ENCODE data around the gene AGPAT2.

AGPAT2 gene

DNA sequence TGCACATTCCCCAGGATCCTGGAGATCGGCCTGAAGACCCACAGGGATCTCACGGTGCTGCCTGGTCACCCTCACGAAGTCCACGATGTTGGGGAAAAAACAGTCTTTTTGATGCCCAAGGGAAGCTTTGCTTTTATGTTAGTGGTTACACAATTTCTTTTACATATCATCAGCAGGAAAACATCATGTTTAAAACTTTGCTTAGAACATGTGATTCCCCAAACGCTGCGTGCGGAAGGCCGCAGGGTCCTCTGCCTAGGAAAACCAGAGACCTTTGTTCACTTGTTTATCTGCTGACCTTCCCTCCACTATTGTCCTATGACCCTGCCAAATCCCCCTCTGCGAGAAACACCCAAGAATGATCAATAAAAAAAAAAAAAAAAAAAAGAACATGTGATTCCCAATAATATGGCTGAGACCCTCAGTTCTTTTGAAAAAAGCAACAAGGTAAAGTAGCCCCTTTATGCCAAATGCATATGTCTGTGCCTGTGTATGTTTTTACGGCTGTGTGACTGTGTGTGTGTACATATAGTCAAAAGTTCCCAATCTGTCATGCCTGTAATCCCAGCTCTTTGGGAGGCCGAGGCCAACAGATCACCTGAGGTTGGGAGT is 11.5 kb upstream of the AGPAT2 start:
- TF ChIP-seq GATA2 (IDR thresholded peaks at IDR 0.05; ENCODE audit: low read depth, low read length) (no peak), GATA3 (IDR thresholded peaks at IDR 0.05; ENCODE audit: low read depth, low read length) (no peak)

DNA sequence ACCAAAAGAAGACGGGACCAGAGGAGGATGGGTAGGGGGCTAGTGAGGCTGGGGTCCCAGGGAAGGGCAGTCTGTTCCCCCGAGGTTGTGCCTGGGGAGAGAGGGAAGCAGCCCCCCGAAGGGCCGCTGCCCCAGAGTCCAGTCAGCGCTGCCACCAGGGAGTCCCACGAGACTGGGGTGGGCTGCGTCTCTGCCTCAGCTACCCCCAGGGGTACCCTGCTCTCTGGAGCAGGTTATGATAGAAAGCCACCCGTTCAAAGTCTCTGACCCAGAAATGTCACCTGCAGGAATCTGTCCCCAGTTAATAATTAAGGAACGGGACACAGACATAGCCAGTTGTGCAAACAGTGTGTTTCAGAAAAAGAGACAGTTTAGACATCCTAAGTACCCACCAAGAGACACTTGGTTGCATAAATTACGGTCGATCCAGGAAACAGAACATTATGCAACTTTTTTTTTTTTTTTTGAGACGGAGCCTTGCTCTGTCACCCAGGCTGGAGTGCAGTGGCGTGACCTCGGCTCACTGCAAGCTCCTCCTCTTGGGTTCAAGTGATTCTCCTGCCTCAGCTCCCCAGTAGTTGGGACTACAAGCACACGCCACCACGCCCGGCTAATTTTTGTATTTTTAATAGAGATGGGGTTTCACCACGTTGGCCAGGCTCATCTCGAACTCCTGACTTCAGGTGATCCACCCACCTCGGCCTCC is 10.7 kb upstream of the AGPAT2 start:
- TF ChIP-seq GATA3 (IDR thresholded peaks at IDR 0.05; ENCODE audit: low read depth, low read length) (no peak), GATA2 (IDR thresholded peaks at IDR 0.05; ENCODE audit: low read depth, low read length) (no peak)

- TF ChIP-seq GATA3 (IDR thresholded peaks at IDR 0.05; ENCODE audit: low read depth, low read length) (no peak), GATA2 (IDR thresholded peaks at IDR 0.05; ENCODE audit: low read depth, low read length) (no peak)
Observed at GRCh38 chr9:136697146-136697820, 10.0 kb upstream of the AGPAT2 start.

DNA sequence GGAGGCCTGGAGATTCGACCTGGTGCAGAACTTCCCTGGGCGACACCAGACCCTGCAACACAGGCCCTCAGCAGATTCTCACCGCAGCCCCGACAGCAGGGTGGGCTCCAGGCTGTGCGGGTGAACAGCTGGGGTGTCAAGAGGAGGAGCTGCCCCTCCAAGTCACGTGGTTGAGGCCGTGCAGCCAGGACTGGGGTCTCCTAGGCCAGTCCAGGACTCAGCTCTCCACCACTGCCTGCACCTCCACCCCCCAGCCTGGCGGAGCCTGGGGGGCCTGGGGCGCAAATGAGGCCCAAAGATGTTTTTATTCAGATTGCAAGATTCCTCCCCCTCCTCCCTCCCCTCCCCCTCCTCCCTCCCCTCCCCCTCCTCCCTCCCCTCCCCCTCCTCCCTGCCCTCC is 9.2 kb upstream of the AGPAT2 start:
- TF ChIP-seq GATA3 (IDR thresholded peaks at IDR 0.05; ENCODE audit: low read depth, low read length) (no peak), GATA2 (IDR thresholded peaks at IDR 0.05; ENCODE audit: low read depth, low read length) (no peak)

DNA sequence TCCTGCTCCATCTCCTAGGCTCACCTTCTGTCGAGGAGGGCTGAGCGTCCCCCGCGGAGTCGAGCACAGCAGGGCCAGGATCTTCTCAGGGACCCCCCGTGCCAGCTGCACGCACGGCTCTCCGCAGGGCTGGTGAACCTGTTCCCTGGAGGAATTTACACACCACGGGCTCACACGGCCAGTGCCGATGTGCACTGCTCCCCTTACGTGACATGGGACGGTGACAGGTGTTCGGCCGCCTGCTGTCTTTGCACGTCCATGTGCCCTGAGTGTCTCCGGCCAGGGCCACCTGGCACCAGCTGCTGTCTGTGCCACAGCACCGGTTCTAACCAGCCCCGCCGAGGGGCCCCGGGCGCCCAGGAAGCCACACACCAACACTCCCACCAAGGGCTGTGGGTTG is 8.7 kb upstream of the AGPAT2 start:
- no peak for TF ChIP-seq GATA3 (IDR thresholded peaks at IDR 0.05; ENCODE audit: low read depth, low read length)

DNA sequence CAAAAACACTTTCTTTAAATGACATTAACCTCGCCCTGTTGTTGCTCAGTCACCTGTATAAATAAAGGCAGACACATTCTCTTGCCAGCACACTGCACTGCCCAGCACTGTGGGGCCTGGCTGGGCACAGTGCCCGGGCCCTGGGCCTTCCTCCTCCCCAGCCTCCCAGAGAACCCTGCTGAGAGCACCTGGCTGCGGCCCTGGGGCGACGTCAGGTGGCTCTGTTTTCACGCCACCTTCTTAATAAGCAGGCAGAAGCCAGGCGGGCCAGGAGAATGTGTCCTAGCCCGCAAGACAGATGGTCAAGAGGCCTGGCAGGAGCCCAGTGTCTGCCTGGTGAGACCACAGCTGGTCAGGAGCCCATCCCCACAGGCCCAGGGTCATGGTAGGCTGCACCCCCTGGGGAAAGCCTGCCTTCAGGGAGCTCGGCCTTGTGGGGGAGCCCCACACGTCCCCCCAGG is 8.2 kb upstream of the AGPAT2 start:
- TF ChIP-seq GATA3 (IDR thresholded peaks at IDR 0.05; ENCODE audit: low read depth, low read length) (no peak), GATA2 (IDR thresholded peaks at IDR 0.05; ENCODE audit: low read depth, low read length) (no peak)

GRCh38 chr9:136694872-136695247 is 7.6 kb upstream of the AGPAT2 start:
- no peak for TF ChIP-seq GATA2 (IDR thresholded peaks at IDR 0.05; ENCODE audit: low read depth, low read length)
- no peak for TF ChIP-seq GATA3 (IDR thresholded peaks at IDR 0.05; ENCODE audit: low read depth, low read length)

GRCh38 chr9:136694163-136694871 is 7.1 kb upstream of the AGPAT2 start:
- no peak for TF ChIP-seq GATA3 (IDR thresholded peaks at IDR 0.05; ENCODE audit: low read depth, low read length)

- TF ChIP-seq GATA3 (IDR thresholded peaks at IDR 0.05; ENCODE audit: low read depth, low read length) (no peak), GATA2 (IDR thresholded peaks at IDR 0.05; ENCODE audit: low read depth, low read length) (no peak)
Observed at GRCh38 chr9:136693490-136694162, 6.4 kb upstream of the AGPAT2 start.

DNA sequence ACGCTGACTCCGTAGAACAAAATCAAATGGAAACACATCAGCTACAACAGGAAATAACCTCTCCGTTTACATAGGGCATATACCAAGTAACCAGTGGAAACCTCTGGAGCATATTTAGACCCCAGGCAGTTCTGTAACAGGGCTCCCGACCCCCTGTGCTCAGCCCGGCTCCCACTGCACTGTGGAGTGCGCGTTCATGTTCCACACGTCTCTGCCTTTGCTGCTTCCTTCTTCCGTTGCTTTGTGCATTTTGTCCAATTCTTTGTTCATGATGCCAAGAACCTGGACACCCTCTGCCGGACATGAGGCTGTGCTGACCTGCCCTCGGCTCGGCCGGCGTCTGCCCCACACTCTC is 5.9 kb upstream of the AGPAT2 start:
- TF ChIP-seq GATA3 (IDR thresholded peaks at IDR 0.05; ENCODE audit: low read depth, low read length), result no peak
- no peak for TF ChIP-seq GATA2 (IDR thresholded peaks at IDR 0.05; ENCODE audit: low read depth, low read length)

DNA sequence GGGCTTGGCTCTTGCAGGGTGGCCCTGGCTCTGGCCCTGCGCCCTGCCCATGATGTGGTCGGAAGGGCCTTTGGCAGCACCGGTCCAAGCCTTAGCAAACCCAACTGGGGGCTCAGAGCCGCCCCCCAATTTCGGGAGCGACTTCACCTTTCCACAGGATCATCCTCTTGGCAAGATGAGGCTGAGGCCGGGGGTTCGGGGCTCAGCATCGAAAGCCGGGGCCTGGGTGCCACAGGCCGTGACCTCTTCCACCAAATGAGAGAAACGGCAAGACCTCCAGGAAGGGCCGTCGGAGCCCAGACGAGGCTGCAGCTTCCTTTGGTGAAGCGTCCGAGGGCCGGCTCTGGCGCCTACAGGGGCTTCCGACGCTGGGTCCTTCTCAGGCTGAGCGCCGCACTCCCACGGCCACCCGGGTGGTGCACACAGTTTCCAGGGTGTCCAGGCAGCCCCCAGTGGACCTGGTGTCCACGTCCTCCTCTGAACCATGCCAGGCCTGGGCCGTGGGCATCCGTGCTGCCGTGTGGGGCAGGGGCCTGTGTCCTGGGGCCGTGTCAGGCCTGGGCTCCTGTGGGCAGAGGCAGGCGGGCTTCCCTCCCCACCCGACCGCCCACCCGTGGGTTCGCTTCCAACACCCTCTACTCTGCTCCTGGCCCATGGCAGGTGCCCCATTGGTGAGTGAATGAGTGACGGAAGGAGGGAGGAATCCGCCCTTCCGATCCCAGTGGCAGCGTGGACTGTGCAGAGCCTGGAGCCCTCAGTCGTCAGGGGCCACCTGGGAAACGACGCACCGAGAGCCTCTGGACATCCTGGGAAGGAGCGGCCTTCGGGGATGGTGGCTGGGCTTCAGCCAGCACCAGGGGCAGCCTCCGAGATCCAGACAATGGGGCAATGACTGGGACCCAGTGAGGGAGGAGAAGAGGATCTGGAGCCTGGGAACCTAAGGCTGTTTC is 5.2 kb upstream of the AGPAT2 start:
- TF ChIP-seq GATA2 (IDR thresholded peaks at IDR 0.05; ENCODE audit: low read depth, low read length) (no peak), GATA3 (IDR thresholded peaks at IDR 0.05; ENCODE audit: low read depth, low read length) (no peak)

DNA sequence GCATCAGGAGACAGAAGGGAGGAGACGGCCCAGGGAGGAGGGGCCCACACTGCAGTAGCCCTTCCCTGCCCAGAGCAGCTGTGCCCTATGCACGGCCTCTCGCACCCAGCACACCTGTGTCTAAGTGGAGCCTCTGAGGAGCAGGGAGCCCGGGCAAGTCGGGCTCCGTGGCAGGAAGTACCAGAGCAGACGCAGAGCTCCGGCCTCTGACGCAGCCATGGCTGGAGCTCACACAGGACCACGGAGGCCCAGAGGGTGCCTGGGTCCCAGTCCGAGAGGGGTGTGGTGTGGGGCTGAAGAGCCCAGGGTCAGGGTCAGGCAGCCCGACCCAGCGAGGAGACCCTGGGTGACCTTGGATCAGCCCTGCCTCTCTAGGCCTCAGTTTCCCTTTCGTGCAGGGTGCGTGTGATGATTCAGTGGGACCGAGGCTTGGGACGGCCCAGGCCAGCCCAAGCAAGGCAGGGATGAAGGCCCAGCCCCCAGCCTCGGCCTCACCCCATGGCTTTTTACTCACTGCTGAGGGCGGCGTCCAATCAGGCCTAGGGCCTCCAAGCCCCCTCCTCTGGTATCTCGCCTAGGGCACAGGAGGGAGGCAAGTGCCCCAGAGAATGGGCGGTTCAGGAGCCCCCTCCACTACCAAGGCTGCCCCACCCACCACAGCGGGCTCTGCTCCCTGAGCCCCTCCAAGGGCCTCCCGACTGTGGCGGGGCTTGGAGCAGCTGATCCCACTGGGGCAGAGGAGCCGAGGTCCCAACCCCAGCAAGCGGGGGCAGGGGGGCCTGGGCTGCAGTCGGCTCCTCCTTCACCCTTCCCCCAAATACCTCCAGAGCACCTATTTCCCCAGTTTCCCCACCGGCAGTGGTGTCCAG is 4.3 kb upstream of the AGPAT2 start:
- TF ChIP-seq GATA3 (IDR thresholded peaks at IDR 0.05; ENCODE audit: low read depth, low read length) (no peak), GATA2 (IDR thresholded peaks at IDR 0.05; ENCODE audit: low read depth, low read length) (no peak)

All from SH-SY5Y (cell line).